Heart left ventricle (tissue), 16 donors: Measurements from ENCODE around the gene SLC35G2. TPM values are rescaled to one million over a fixed set of nuclear protein-coding genes. Genes with fewer than 3 reads are reported as not detected.

ENCODE experiments used
- ATAC-seq, 4 donors: fragments of 200-7000 bp; cut with Tn5 transposase; one replicate each; pipeline ENCODE4 v1.9.1; 2020 to 2022; ENCODE audit warnings: moderate library complexity in 4 of 4, mild to moderate bottlenecking in 3 of 4, moderate number of reproducible peaks in 1 of 4
- DNase-seq, 5 donors: peaks; one replicate each; pipeline ENCODE4 v3.0.0-alpha.2; 2020
- H3K27ac ChIP-seq, 12 donors: fragments of 200-600 bp; sonication (generic) in 4 of 12; one replicate each; pipeline versions ENCODE4 v1.5.0 to v1.8.0; 2016 to 2022; ENCODE audit warnings: mild to moderate bottlenecking in 2 of 12
- H3K27me3 ChIP-seq, 9 donors: fragments of 200-600 bp; sonication (generic) in 2 of 9; one replicate each; pipeline versions ENCODE4 v1.5.1 to v1.8.0; 2016 to 2022; ENCODE audit warnings: mild to moderate bottlenecking in 3 of 9
- H3K36me3 ChIP-seq, 9 donors: fragments of 200-600 bp; sonication (generic) in 2 of 9; one replicate each; pipeline versions ENCODE4 v1.5.0 to v1.8.0; 2018 to 2022; ENCODE audit warnings: mild to moderate bottlenecking in 2 of 9
- H3K4me1 ChIP-seq, 12 donors: fragments of 200-600 bp; sonication (generic) in 4 of 12; one replicate each; pipeline versions ENCODE4 v1.5.0 to v1.8.0; 2016 to 2022; ENCODE audit warnings: mild to moderate bottlenecking in 3 of 12
- H3K4me3 ChIP-seq, 12 donors: fragments of 200-600 bp; sonication (generic) in 4 of 12; one replicate each; pipeline versions ENCODE4 v1.5.0 to v1.8.0; 2017 to 2022; ENCODE audit warnings: mild to moderate bottlenecking in 9 of 12, moderate library complexity in 4 of 12
- H3K9me3 ChIP-seq, 12 donors: fragments of 200-600 bp; sonication (generic) in 4 of 12; one replicate each; pipeline versions ENCODE4 v1.5.0 to v1.8.0; 2016 to 2022; ENCODE audit warnings: mild to moderate bottlenecking in 1 of 12
- POLR2A ChIP-seq, 2 donors: fragments of 450-650 bp; IDR thresholded peaks; one replicate each; pipeline ENCODE4 v1.6.1; 2017; ENCODE audit warnings: antibody characterized with exemption in 2 of 2, mild to moderate bottlenecking in 2 of 2, moderate library complexity in 2 of 2
- WGBS, 4 donors: extraction: QIAGEN DNeasy Blood & Tissue Kit in 2 of 4; methylation state at CpG; one replicate each; pipeline versions ENCODE4 v1.1.5 to v1.1.7; 2013 to 2018; 5-methylcytosine and 5-hydroxymethylcytosine counted together
- intact Hi-C, 10 donors: fragments of 100-400 bp; cut with DNase I; formaldehyde crosslinking; loops; one replicate each; pipeline versions ENCODE4 v1.11.1 to v1.14.2; 2022
- polyA plus RNA-seq, 2 donors: library from polyadenylated mRNA; stranded (reverse); fragments of 200-250 nt; gene quantifications; one replicate each; pipeline ENCODE4 v1.2.3, GENCODE V29; 2013
- total RNA-seq, 9 donors: library from RNA; depleted of rRNA in 2 of 9; stranded (reverse); fragments of >200 nt in 2 of 9; fragmentation: NEBNext Ultra II Directional in 3 of 9; extraction: Animal tissue kit (Norgen Biotek cat#: 25700) in 3 of 9; gene quantifications; one replicate each; pipeline versions ENCODE4 v1.1.0 to v1.2.4, GENCODE V29; 2016 to 2023
- TF ChIP-seq, protein P1 (sequence below), 12 donors: fragments of 200-600 bp; sonication (generic) in 4 of 12; IDR thresholded peaks; one replicate each; pipeline versions ENCODE4 v1.5.0 to v1.8.0; 2018 to 2022; ENCODE audit warnings: antibody characterized with exemption in 12 of 12, mild to moderate bottlenecking in 5 of 12
- donor health status: ischemic (EF 13 %, LVEDD 7.1; RV severe dilation, severe dysfunction).
- donor health status: healthy with polysubstance abuse.
- donor health status: DM: no; HTN: yes; CAD: no.
- donor health status: DM: no; HTN: no; CAD: no.
- donor health status: ischemic (EF 25% LVEDD 6.9; RV normal size, moderate dysfunction).
- donor health status: ischemic (EF 25% LVEDD 5.7; RV mildly dilated, moderate dysfunction).
- donor health status: healthy.
- donor health status: DM: yes; HTN: yes; CAD: no.
- donor health status: ischemic (EF 35%, LVEDD 5.7; RV mildly dilated, moderate dysfunction).
- donor health status: nonischemic (EF 11% LVEDD 7.7; RV severe dilation, severe dysfunction).
- donor health status: DM: yes; HTN: yes; CAD: no.
- donor health status: PGD.
- donor health status: ischemic (EF 29% LVEDD 5.4; RV normal size, mild dysfunction).
- donor health status: nonischemic (EF 23%, LVEDD 6.1; RV moderate dilation, normal function).

The SLC35G2 gene
- total and polyA plus RNA-seq, 11 donors, result 1.0 to 5.3 (median 3.5) TPM

- Histone ChIP-seq H3K27ac (no peak overlapping the region), H3K9me3 (no peaks in the 10 kb centered on the region), H3K36me3 (no peaks in the 10 kb centered on the region), H3K4me1 (peaks cover 0 to 22% (median 17%) of the 10 kb centered on the region in 12 donors), H3K27me3 (no peaks in the 10 kb centered on the region), H3K4me3 (no peak overlapping the region)
- DNase-seq (no peak), ATAC-seq (no peak)
- intact Hi-C loops, result loop anchor here in 2 of 10 donors (5.0 to 10.0 kb wide), 2 partner anchors 47 to 49 kb away; partner anchors contain the start of gene STAG1 (in 1 of the 2)
- no peak for TF ChIP-seq POLR2A (IDR thresholded peaks at IDR 0.05)
- TF ChIP-seq, protein P1, sequence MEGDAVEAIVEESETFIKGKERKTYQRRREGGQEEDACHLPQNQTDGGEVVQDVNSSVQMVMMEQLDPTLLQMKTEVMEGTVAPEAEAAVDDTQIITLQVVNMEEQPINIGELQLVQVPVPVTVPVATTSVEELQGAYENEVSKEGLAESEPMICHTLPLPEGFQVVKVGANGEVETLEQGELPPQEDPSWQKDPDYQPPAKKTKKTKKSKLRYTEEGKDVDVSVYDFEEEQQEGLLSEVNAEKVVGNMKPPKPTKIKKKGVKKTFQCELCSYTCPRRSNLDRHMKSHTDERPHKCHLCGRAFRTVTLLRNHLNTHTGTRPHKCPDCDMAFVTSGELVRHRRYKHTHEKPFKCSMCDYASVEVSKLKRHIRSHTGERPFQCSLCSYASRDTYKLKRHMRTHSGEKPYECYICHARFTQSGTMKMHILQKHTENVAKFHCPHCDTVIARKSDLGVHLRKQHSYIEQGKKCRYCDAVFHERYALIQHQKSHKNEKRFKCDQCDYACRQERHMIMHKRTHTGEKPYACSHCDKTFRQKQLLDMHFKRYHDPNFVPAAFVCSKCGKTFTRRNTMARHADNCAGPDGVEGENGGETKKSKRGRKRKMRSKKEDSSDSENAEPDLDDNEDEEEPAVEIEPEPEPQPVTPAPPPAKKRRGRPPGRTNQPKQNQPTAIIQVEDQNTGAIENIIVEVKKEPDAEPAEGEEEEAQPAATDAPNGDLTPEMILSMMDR (IDR thresholded peaks at IDR 0.05), result no peak
- 92 to 99% (median 96%) methylated on average over 4 of the region's 4 CpGs for WGBS, 4 donors
Observed at GRCh38 chr3:136804141-136804540, 14.8 kb upstream of the SLC35G2 start.

DNA sequence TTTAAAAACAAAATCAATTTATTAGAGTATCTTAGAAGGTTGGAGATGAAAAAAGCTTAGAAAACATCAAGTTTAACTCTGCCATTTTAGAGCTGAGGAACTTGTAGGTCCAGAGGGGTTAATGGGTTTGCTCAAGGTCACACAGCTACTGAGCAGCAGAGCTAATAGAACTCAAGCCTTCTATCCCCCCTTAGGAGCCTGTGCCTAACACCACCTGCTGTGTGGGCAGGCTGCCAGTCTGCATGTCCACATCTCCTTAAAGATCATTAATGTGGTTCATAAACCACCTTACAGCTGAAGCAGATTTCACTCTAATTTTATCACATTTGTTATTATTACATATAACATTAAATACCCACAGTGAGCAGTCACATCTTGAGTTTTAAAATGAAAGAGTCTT, 14.1 kb upstream of the SLC35G2 start:
- H3K36me3 ChIP-seq, result no peaks in the 10 kb centered on the region
- DNase-seq (no peak), ATAC-seq (no peak)
- peaks cover 0 to 22% (median 17%) of the 10 kb centered on the region in 12 donors for H3K4me1 ChIP-seq
- no peaks in the 10 kb centered on the region for H3K27me3 ChIP-seq
- TF ChIP-seq, protein P1 (IDR thresholded peaks at IDR 0.05), result no peak
- TF ChIP-seq POLR2A (IDR thresholded peaks at IDR 0.05), result no peak
- no peaks in the 10 kb centered on the region for H3K9me3 ChIP-seq
- no peak overlapping the region for H3K4me3 ChIP-seq
- intact Hi-C loops, result loop anchor here in 2 of 10 donors (5.0 to 10.0 kb wide), 2 partner anchors 48 to 50 kb away; partner anchors contain the start of gene STAG1 (in 1 of the 2)
- H3K27ac ChIP-seq, result no peak overlapping the region

- no peaks in the 10 kb centered on the region for H3K9me3 ChIP-seq
- H3K27me3 ChIP-seq, result no peaks in the 10 kb centered on the region
- intact Hi-C loops, result loop anchor here in 1 of 10 donors (10.0 kb wide), 1 partner anchor 51 kb away; the partner anchor contains the start of gene STAG1
- no peaks in the 10 kb centered on the region for H3K36me3 ChIP-seq
- no peak for TF ChIP-seq POLR2A (IDR thresholded peaks at IDR 0.05)
- H3K4me3 ChIP-seq, result no peak overlapping the region
- no peak for ATAC-seq
- no peak for DNase-seq
- 52 to 68% (median 56%) methylated on average over 3 of the region's 3 CpGs for WGBS, 4 donors
- H3K27ac ChIP-seq, result no peak overlapping the region
- peaks cover 0 to 22% (median 17%) of the 10 kb centered on the region in 12 donors for H3K4me1 ChIP-seq
Observed at GRCh38 chr3:136805795-136806194, 13.1 kb upstream of the SLC35G2 start.

DNA sequence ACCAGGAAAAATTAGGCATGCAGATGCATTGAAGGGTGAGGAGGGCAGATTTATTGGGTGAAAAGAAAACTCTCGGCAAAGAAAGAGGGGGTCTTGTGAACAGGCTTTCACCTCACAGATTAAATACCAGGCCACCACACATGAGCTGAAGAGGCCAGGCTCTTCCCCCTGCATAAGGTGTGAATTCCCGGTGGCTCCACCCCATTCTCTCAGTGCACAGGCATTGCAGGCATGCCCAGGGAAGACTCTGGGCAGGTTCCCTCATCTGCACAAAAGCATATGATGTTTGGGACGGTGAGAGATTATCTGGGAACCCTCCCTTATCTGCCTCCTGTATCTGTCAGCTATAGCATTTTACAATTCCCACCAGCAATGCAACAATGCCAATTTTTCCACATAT, 7.2 kb upstream of the SLC35G2 start:
- ATAC-seq, result no peak
- WGBS, 4 donors, result 79 to 84% (median 83%) methylated on average over 3 of the region's 3 CpGs

More for the DNA sequence above, 7.2 kb upstream of the SLC35G2 start:
- Histone ChIP-seq H3K4me1 (no peaks in the 10 kb centered on the region), H3K27me3 (no peaks in the 10 kb centered on the region), H3K4me3 (no peak overlapping the region), H3K36me3 (no peaks in the 10 kb centered on the region), H3K27ac (no peak overlapping the region), H3K9me3 (peaks cover 0 to 8% (median 0%) of the 10 kb centered on the region in 12 donors)
- no peak for DNase-seq
- TF ChIP-seq, protein P1 (IDR thresholded peaks at IDR 0.05), result no peak
- intact Hi-C loops, result loop anchor here in 2 of 10 donors (10.0 kb wide), 2 partner anchors 203 to 1303 kb away; partner anchors contain the start of gene DZIP1L (in 1 of the 2)
